ENCODE measurements around the gene GATAD2A.
A peak's percentile ranks its signal among the peaks of the same experiment; 100 is the strongest.

The GATAD2A gene

DNA sequence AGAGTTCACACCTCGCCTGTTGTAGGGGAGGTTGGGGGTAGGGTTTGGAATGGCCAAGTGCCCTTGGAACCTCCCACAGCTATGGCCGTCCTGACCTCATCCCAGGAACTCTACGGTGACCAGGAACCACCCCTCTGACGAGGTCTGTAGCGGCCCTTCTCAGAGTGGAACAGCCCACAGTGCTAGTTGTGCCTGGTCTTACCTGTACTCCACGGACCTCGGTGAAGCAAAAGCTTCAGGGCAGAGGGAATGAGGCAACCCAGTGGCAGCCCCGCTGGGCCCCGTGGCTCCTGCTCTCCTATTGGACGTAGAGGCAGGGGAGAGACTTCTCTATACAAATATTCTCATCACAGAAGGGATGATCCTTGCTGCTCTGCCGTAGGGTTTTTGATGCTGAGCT is 102.7 kb downstream of the GATAD2A start:
- no peak for DNase-seq (ENCODE audit: low read depth)
- TF ChIP-seq, protein P1, sequence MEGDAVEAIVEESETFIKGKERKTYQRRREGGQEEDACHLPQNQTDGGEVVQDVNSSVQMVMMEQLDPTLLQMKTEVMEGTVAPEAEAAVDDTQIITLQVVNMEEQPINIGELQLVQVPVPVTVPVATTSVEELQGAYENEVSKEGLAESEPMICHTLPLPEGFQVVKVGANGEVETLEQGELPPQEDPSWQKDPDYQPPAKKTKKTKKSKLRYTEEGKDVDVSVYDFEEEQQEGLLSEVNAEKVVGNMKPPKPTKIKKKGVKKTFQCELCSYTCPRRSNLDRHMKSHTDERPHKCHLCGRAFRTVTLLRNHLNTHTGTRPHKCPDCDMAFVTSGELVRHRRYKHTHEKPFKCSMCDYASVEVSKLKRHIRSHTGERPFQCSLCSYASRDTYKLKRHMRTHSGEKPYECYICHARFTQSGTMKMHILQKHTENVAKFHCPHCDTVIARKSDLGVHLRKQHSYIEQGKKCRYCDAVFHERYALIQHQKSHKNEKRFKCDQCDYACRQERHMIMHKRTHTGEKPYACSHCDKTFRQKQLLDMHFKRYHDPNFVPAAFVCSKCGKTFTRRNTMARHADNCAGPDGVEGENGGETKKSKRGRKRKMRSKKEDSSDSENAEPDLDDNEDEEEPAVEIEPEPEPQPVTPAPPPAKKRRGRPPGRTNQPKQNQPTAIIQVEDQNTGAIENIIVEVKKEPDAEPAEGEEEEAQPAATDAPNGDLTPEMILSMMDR (IDR thresholded peaks at IDR 0.05; ENCODE audit: low read depth, low read length), result no peak
- no peak overlapping the region for H3K4me3 ChIP-seq (ENCODE audit: low read depth, low read length)

DNA sequence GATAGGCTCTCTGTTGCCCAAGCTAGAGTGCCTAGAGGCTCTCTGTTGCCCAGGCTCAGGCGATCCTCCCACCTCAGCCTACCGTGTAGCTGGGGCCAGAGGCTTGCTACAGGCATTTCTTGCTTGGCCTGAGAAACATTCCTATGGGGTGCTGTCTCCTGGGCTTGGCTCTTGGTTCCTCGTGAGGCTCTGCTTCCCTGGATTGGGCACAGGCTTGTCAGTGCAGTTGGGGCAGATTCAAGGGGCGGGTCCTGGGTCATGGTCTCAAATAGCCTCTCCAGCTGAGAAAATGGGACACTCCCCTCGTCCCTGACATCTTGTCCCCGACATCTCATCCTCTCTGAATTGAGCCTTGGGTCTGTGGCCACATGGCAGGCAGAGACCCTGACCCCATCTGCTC is 105.0 kb downstream of the GATAD2A start:
- H3K4me3 ChIP-seq (ENCODE audit: low read depth, low read length), result no peak overlapping the region
- no peak for DNase-seq (ENCODE audit: low read depth)
- TF ChIP-seq, protein P1 (IDR thresholded peaks at IDR 0.05; ENCODE audit: low read depth, low read length), result no peak
- no peak for TF ChIP-seq POLR2A (IDR thresholded peaks at IDR 0.05; ENCODE audit: extremely low read depth, insufficient read length)
- TF ChIP-seq, protein P2, sequence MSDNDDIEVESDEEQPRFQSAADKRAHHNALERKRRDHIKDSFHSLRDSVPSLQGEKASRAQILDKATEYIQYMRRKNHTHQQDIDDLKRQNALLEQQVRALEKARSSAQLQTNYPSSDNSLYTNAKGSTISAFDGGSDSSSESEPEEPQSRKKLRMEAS (IDR thresholded peaks at IDR 0.05; ENCODE audit: low read depth, low read length), result no peak
- no peak for TF ChIP-seq MYC (IDR thresholded peaks at IDR 0.05; ENCODE audit: low read depth, low read length)

DNA sequence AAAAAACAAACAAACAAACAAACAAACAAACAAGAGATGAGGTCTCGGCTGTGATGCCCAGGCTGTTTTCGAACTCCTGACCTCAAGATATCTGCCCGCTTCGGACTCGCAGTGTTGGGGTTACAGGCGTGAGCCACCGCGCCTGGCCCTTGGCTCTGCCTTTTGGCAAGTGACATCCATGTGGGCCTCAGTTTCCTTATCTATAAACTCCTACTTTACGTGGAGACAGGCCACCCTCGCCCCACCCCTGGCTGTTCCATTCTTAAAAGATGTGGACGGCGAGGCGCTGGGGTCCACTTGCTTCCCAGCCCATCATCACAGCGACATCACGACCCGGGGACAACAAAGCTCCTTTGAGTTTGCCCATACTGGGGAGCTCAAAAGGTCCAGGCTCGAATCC is 108.2 kb downstream of the GATAD2A start:
- no peak overlapping the region for H3K4me3 ChIP-seq (ENCODE audit: low read depth, low read length)
- no peak for DNase-seq (ENCODE audit: low read depth)
- TF ChIP-seq, protein P1 (IDR thresholded peaks at IDR 0.05; ENCODE audit: low read depth, low read length), result no peak
- TF ChIP-seq POLR2A (IDR thresholded peaks at IDR 0.05; ENCODE audit: extremely low read depth, insufficient read length), result no peak
- TF ChIP-seq, protein P2 (IDR thresholded peaks at IDR 0.05; ENCODE audit: low read depth, low read length), result no peak
- TF ChIP-seq MYC (IDR thresholded peaks at IDR 0.05; ENCODE audit: low read depth, low read length), result no peak

DNA sequence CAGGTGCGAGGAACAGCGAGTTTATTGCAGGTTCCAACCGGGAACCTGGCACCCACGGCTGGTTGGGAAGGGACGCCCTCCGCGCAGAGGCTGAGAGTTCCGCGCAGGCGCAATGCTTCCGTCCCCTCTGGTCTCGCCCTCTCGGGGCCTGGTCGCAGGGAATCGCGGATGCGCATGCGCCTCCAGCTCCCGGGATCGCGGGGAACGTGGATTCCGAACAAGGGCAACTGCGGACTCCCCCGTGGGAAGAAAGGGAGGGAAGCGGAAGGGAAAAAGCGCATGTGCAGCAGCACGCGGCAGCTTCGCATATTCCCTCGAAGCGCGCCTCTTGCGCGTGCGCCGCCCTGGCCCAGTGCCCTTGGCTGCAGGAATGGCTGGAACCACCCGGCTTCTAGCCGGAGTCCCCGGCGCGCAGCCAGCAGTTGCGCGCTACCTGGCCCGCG is 108.8 kb downstream of the GATAD2A start:
- TF ChIP-seq POLR2A (IDR thresholded peaks at IDR 0.05; ENCODE audit: extremely low read depth, insufficient read length) (no peak), MYC (IDR thresholded peaks at IDR 0.05; ENCODE audit: low read depth, low read length) (no peak)
- TF ChIP-seq, protein P1 (IDR thresholded peaks at IDR 0.05; ENCODE audit: low read depth, low read length), result no peak
- TF ChIP-seq, protein P2 (IDR thresholded peaks at IDR 0.05; ENCODE audit: low read depth, low read length), result no peak
- no peak for DNase-seq (ENCODE audit: low read depth)
- no peak overlapping the region for H3K4me3 ChIP-seq (ENCODE audit: low read depth, low read length)

DNA sequence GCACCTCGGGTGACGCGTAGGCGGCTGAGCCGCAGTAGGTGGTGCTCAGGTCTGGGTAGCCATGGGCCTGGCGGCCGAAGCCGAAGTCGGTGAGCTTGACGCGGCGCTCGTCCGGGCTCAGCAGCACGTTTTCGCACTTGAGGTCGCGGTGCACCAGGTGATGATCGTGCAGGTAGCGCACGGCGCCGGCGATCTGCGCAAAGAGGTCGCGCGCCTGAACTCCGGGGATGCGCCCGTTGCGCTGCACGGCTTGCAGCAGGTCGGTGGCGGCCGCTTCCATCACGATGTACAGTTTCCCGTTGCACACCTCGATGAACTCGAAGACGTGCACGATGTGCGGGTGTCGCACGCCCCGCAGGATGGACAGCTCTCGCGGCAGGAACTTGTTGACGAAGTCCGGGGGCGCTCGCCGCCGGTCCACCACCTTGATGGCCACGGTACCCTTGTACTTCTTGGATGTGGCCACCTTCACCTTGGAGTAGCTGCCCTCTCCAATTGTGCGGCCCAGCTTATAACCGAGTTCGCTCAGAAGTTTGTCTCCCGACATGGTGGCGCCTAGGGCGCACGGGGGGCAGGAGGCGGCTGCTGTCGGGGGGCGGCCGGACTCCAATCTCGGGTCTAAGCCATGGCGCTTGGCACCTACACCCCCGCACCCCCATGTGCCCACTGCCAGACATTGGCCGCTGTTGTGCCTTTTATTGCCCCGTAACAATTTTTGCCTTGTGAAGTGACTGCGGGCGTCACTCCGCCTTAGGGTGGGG is 109.6 kb downstream of the GATAD2A start, which contains the start of gene TSSK6:
TSSK6 (minus strand) TSS at position 668 of the 761 bp plus-strand sequence; CDS start at position 547, 121 bp downstream.
- no peak for DNase-seq (ENCODE audit: low read depth)
- H3K4me3 ChIP-seq (ENCODE audit: low read depth, low read length), result peak within 1 kb of the TSS; percentile 83
- TF ChIP-seq, protein P2 (IDR thresholded peaks at IDR 0.05; ENCODE audit: low read depth, low read length), result no peak
- TF ChIP-seq, protein P1 (IDR thresholded peaks at IDR 0.05; ENCODE audit: low read depth, low read length), result no peak
- TF ChIP-seq MYC (IDR thresholded peaks at IDR 0.05; ENCODE audit: low read depth, low read length) (no peak), POLR2A (IDR thresholded peaks at IDR 0.05; ENCODE audit: extremely low read depth, insufficient read length) (no peak)
